ENCODE results near the gene CFAP47.
"Not testable (repeated sequence)": the region's sequence is repeated elsewhere in the genome, so short reads cannot be mapped to it uniquely, and the experiment has no call there.

CFAP47 gene

DNA sequence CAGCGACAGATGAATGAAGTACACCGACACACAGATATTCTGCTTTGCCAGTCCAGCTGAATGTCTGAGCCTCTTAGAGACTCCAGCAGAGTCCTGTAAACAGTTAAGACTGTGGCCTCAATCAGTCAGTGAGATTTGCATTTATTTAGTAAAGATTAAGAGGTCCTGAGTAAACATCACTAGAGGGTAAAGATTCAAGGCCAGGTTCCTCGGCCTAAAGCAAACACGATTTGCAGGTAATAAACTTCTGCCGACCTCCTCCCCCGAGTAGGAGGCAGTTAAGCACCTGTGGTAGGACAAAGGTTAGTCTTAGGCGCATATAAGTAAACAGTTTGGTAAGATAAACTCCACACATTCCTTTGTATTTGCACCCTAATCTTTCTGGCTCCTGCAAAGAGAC is 99.6 kb downstream of the CFAP47 start:
- no peak for TF ChIP-seq CTCF (IDR thresholded peaks at IDR 0.05; ENCODE audit: insufficient read depth, low read depth, low read length, missing control alignments)
- H3K4me3 ChIP-seq (ENCODE audit: low read length), result no peak overlapping the region
- DNase-seq (ENCODE audit: low read depth), result no peak

DNA sequence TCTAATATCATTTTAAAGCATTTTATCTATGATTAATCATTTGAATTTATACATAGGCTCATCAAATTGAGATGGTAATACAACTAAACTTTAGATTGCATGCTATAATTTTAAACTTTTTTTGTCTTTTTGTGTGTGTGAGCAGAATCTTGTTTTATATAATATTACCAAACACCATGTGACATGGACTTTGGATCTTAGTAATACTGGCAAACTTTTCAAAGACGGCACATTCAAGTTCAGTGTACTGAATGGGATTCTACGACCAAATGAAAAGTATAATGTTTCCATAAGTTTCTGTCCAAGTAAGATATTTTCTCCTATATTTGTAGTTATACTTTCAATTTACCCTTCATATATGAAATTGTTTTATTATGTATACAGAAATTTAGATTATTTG is 116.0 kb downstream of the CFAP47 start:
- TF ChIP-seq CTCF (IDR thresholded peaks at IDR 0.05; ENCODE audit: insufficient read depth, low read depth, low read length, missing control alignments), result no peak
- no peak for DNase-seq (ENCODE audit: low read depth)

DNA sequence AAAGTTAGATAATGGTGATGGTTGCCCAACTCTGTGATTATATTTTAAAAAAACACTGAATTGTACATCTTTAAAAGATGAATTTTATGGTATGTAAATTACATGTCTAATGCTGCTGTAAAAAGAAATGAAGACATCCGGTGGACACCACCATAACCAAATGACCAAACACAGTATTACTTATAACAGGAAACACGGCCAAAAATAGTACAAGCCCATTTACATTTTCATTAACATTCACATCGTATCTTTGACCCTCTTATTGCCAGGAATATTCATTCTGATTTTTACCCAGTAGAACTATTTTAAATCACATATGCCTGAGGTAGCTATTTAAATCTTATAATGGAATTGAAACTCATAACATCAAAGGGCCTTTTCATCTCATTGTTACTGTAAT is 143.2 kb downstream of the CFAP47 start:
- no peak overlapping the region for H3K4me3 ChIP-seq (ENCODE audit: low read length)
- DNase-seq (ENCODE audit: low read depth), result no peak
- TF ChIP-seq CTCF (IDR thresholded peaks at IDR 0.05; ENCODE audit: insufficient read depth, low read depth, low read length, missing control alignments), result no peak

More for the DNA sequence above, 116.0 kb downstream of the CFAP47 start:
- no peak overlapping the region for H3K4me3 ChIP-seq (ENCODE audit: low read length)

- TF ChIP-seq CTCF (IDR thresholded peaks at IDR 0.05; ENCODE audit: insufficient read depth, low read depth, low read length, missing control alignments), result no peak
- no peak overlapping the region for H3K4me3 ChIP-seq (ENCODE audit: low read length)
- DNase-seq (ENCODE audit: low read depth), result no peak
Measured at GRCh38 chrX:36071061-36071460, 151.5 kb downstream of the CFAP47 start.

DNA sequence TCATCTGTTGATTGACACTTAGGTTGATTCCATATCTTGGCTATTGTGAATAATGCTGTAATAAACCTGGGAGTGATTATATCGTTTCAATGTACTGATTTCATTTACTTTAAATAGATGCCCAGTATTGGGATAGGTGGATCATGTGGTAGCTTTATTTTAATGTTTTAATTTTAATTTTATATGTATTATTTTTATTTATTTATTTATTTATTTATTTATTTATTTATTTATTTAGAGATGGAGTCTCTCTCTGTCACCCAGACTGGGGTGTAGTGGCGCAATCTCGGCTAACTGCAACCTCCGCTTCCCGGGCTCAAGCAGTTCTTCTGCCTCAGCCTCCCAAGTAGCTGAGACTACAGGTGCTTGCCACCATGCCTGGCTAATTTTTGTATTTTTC is 155.5 kb downstream of the CFAP47 start:
- not testable (repeated sequence) for DNase-seq (ENCODE audit: low read depth); H3K4me3 ChIP-seq (ENCODE audit: low read length)

DNA sequence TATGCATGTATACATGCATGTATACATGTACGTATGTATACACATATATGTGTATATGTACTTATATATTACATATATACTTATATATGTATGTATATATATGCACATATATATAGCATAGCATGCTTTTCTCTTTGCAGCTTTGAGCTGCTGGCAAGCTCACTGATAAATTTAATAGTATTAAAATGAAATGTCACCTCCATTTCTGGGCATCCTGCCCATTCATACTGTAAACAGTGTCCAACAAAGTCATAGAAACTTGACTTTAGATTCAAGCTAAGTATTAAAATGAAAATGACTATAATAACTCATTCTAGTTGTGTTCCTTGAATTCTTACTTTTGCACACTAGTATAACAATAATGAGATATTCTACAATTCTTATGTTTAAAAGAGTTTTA is 163.7 kb downstream of the CFAP47 start:
- no peak for TF ChIP-seq CTCF (IDR thresholded peaks at IDR 0.05; ENCODE audit: insufficient read depth, low read depth, low read length, missing control alignments)
- DNase-seq (ENCODE audit: low read depth), result no peak
- no peak overlapping the region for H3K4me3 ChIP-seq (ENCODE audit: low read length)

DNA sequence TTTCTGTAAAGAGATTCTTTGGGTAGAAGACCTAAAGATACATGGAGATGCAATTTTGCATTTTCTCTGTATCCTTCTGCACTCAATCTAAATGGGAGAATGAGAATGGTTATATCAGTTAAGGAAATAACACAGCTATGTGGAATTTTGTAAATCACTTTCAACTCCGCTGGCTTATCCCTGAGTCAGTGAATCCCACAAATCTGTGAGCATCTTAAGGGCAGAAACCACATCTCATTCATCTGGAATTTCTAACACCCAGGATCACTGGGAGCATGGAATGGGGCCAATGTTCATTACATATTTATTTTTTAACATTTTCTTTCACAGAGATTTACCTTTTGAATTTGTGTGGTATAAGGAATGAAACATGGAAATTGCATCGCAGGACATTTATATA is 167.8 kb downstream of the CFAP47 start:
- no peak for DNase-seq (ENCODE audit: low read depth)
- no peak overlapping the region for H3K4me3 ChIP-seq (ENCODE audit: low read length)
- TF ChIP-seq CTCF (IDR thresholded peaks at IDR 0.05; ENCODE audit: insufficient read depth, low read depth, low read length, missing control alignments), result no peak

GRCh38 chrX:36088939-36089338 is 169.4 kb downstream of the CFAP47 start:
- DNase-seq (ENCODE audit: low read depth); H3K4me3 ChIP-seq (ENCODE audit: low read length): not testable (repeated sequence)
